Osteoblast (primary cell): Measurements from ENCODE around the gene CCL20. TPM values are rescaled to one million over a fixed set of nuclear protein-coding genes. Genes with fewer than 3 reads are reported as not detected.
"Not testable (repeated sequence)": the region's sequence is repeated elsewhere in the genome, so short reads cannot be mapped to it uniquely, and the experiment has no call there.

ENCODE experiments used
- DNase-seq: peaks from one replicate; pipeline ENCODE4 v3.0.0; 2011; ENCODE audit warnings: low spot score, mixed read lengths; ENCODE audit not compliant: insufficient read length; ENCODE audit errors: missing footprints
- H2AFZ ChIP-seq: 2 replicates; pipeline ENCODE4 v1.6.0; 2011; ENCODE audit warnings: mild to moderate bottlenecking, low read length
- H3K27ac ChIP-seq: 2 replicates; pipeline ENCODE4 v1.5.1; 2011; ENCODE audit warnings: mild to moderate bottlenecking, low read depth, low read length, moderate library complexity
- H3K27me3 ChIP-seq: 2 replicates; pipeline ENCODE4 v1.6.0; 2012; ENCODE audit warnings: mild to moderate bottlenecking, control low read depth, inconsistent platforms, low read length, moderate library complexity; ENCODE audit not compliant: insufficient read depth
- H3K36me3 ChIP-seq: 2 replicates; pipeline ENCODE4 v1.5.1; 2011; ENCODE audit warnings: mild to moderate bottlenecking, low read length, control low read depth, moderate library complexity; ENCODE audit not compliant: insufficient read depth
- H3K4me1 ChIP-seq: 2 replicates; pipeline ENCODE4 v1.5.1; 2011; ENCODE audit warnings: mild to moderate bottlenecking, low read length, control low read depth, moderate library complexity; ENCODE audit not compliant: insufficient read depth
- H3K4me2 ChIP-seq: 2 replicates; pipeline ENCODE4 v1.6.0; 2011; ENCODE audit warnings: mild to moderate bottlenecking, low read length; ENCODE audit not compliant: insufficient read depth
- H3K4me3 ChIP-seq: fragments of 200-600 bp; sonication (generic); 3 replicates; pipeline ENCODE4 v1.5.1; 2012; ENCODE audit warnings: mild to moderate bottlenecking, low read length, inconsistent platforms; ENCODE audit not compliant: insufficient read depth
- H3K79me2 ChIP-seq: 2 replicates; pipeline ENCODE4 v1.6.0; 2012; ENCODE audit warnings: mild to moderate bottlenecking, low read length, control low read depth, inconsistent platforms; ENCODE audit not compliant: insufficient read depth
- H3K9me3 ChIP-seq: 2 replicates; pipeline ENCODE4 v1.5.1; 2011; ENCODE audit warnings: low read depth, low read length, control low read depth
- H4K20me1 ChIP-seq: 2 replicates; pipeline ENCODE4 v1.6.0; 2012; ENCODE audit warnings: mild to moderate bottlenecking, low read length, control low read depth; ENCODE audit not compliant: insufficient read depth
- total RNA-seq: library from RNA; depleted of rRNA; stranded (reverse); fragments of >200 nt; gene quantifications from 2 replicates; pipeline ENCODE4 v1.2.3, GENCODE V29; 2012
- TF ChIP-seq, protein P1 (sequence below): IDR thresholded peaks from 2 replicates; pipeline ENCODE4 v1.5.1; 2011; ENCODE audit warnings: mild to moderate bottlenecking, low read depth, low read length, moderate library complexity; ENCODE audit errors: extremely low read depth

CCL20 gene
- total RNA-seq, 1 donor, result 1.1 TPM

DNA sequence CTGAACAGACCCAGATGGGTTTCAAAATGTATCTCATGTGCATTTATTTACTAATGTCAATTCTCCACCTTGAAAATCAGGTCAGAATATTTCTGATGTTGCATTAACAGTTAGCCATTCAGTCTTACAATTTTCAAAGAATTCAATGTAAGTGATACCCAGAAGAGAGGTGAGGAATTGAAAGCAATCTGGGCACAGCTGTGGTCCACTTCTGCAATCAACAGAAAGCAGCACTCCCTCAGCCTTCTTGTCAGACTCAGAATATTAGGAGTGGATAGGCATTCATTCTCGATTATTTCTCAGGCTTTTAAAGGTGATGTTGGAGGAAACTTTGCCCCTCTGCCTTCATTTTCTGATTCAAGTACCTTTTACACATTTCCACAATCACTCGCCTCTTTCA, 15.7 kb downstream of the CCL20 start:
- DNase-seq, result no peak

DNA sequence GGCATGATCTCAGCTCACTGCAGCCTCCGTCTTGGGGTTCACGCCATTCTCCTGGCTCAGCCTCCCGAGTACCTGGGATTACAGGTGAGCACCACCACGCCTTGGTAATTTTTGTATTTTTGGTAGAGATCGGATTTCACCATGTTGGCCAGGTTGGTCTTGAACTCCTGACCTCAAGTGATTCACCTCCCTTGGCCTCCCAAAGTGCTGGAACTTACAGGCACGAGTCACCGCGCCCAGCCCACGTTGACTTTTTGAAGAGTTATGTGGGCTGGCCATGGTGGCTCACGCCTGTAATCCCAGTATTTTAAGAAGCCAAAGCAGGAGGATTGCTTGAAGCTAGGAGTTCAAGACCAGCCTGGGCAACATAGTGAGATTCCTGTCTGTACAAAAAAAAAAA, 20.8 kb downstream of the CCL20 start:
- no peak overlapping the region for H3K4me3 ChIP-seq
- H3K27ac ChIP-seq, result no peak overlapping the region
- no peaks in the 10 kb centered on the region for H3K27me3 ChIP-seq
- H2AFZ ChIP-seq, result no peak overlapping the region
- H4K20me1 ChIP-seq, result no peaks in the 10 kb centered on the region
- no peaks in the 10 kb centered on the region for H3K79me2 ChIP-seq
- no peaks in the 10 kb centered on the region for H3K4me1 ChIP-seq
- TF ChIP-seq, protein P1, sequence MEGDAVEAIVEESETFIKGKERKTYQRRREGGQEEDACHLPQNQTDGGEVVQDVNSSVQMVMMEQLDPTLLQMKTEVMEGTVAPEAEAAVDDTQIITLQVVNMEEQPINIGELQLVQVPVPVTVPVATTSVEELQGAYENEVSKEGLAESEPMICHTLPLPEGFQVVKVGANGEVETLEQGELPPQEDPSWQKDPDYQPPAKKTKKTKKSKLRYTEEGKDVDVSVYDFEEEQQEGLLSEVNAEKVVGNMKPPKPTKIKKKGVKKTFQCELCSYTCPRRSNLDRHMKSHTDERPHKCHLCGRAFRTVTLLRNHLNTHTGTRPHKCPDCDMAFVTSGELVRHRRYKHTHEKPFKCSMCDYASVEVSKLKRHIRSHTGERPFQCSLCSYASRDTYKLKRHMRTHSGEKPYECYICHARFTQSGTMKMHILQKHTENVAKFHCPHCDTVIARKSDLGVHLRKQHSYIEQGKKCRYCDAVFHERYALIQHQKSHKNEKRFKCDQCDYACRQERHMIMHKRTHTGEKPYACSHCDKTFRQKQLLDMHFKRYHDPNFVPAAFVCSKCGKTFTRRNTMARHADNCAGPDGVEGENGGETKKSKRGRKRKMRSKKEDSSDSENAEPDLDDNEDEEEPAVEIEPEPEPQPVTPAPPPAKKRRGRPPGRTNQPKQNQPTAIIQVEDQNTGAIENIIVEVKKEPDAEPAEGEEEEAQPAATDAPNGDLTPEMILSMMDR, result no peak
- H3K4me2 ChIP-seq, result no peak overlapping the region
- no peaks in the 10 kb centered on the region for H3K36me3 ChIP-seq
- DNase-seq, result no peak
- H3K9me3 ChIP-seq, result no peaks in the 10 kb centered on the region

More for the DNA sequence above, 15.7 kb downstream of the CCL20 start:
- H3K4me1 ChIP-seq, result no peaks in the 10 kb centered on the region
- TF ChIP-seq, protein P1, result no peak
- no peak overlapping the region for H3K4me3 ChIP-seq
- no peaks in the 10 kb centered on the region for H3K9me3 ChIP-seq
- no peaks in the 10 kb centered on the region for H3K36me3 ChIP-seq
- H3K4me2 ChIP-seq, result no peak overlapping the region
- no peaks in the 10 kb centered on the region for H3K79me2 ChIP-seq
- H3K27me3 ChIP-seq, result no peaks in the 10 kb centered on the region
- no peak overlapping the region for H2AFZ ChIP-seq
- no peak overlapping the region for H3K27ac ChIP-seq
- no peaks in the 10 kb centered on the region for H4K20me1 ChIP-seq

DNA sequence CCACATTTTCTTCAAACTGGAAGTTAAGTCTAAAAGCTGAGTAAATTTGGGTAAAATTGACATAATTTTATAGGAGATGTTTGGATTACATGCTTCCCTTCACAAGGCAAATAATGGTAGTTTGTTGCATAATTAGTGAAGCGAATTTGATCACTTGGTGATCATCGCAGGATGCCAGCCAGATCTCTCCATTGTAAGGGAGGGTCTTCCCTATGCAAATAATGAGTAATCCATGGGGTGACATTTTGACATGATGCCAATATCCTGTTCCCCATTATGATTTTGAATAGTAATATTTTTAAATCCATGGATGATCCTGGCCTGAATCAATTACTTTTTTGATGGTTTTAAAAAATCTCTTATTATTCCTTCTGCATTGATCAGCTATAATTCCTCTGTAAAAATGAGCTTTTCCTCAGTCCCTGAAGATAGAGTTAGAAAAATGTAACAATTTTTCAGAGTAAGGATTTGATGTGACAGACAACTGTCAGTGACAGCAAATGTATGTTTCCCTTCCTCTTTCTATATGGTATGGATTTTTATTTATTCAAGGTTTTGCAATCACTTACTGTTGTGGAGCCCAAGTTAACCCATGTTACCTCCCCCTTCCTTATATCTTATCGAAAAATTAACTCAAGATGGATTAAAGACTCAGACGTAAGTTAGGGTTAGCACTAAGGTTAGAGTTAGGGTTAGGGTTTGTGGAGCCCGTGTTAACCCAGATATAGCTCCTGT, 21.4 kb downstream of the CCL20 start:
- H3K4me3 ChIP-seq, result no peak overlapping the region
- DNase-seq, result no peak
- H3K9me3 ChIP-seq, result no peaks in the 10 kb centered on the region
- no peak overlapping the region for H3K27ac ChIP-seq
- no peak overlapping the region for H3K4me2 ChIP-seq
- H3K36me3 ChIP-seq, result no peaks in the 10 kb centered on the region
- no peaks in the 10 kb centered on the region for H4K20me1 ChIP-seq
- no peaks in the 10 kb centered on the region for H3K79me2 ChIP-seq
- no peaks in the 10 kb centered on the region for H3K27me3 ChIP-seq
- TF ChIP-seq, protein P1, result no peak
- no peaks in the 10 kb centered on the region for H3K4me1 ChIP-seq
- H2AFZ ChIP-seq, result no peak overlapping the region

GRCh38 chr2:227839339-227840129, 25.9 kb downstream of the CCL20 start:
- not testable (repeated sequence) for H3K36me3 ChIP-seq, H4K20me1 ChIP-seq, H3K4me3 ChIP-seq, H3K79me2 ChIP-seq, H3K4me2 ChIP-seq, H3K9me3 ChIP-seq, H2AFZ ChIP-seq, H3K27me3 ChIP-seq, H3K27ac ChIP-seq, DNase-seq, H3K4me1 ChIP-seq
